Measurements from ENCODE around the gene ADCYAP1R1.

Gene ADCYAP1R1

GRCh38 chr7:31107106-31108090 lies 55.3 kb downstream of the ADCYAP1R1 start:
- Mint-ChIP-seq H3K27ac (no peak overlapping the region), H3K4me3 (no peak overlapping the region), H3K36me3 (ENCODE audit: low read depth) (no peaks in the 10 kb centered on the region), H3K4me1 (no peaks in the 10 kb centered on the region), H3K27me3 (ENCODE audit: low read depth, poor library complexity) (peaks cover 38% of the 10 kb centered on the region), H3K9me3 (no peaks in the 10 kb centered on the region)
- TF ChIP-seq, protein P1, sequence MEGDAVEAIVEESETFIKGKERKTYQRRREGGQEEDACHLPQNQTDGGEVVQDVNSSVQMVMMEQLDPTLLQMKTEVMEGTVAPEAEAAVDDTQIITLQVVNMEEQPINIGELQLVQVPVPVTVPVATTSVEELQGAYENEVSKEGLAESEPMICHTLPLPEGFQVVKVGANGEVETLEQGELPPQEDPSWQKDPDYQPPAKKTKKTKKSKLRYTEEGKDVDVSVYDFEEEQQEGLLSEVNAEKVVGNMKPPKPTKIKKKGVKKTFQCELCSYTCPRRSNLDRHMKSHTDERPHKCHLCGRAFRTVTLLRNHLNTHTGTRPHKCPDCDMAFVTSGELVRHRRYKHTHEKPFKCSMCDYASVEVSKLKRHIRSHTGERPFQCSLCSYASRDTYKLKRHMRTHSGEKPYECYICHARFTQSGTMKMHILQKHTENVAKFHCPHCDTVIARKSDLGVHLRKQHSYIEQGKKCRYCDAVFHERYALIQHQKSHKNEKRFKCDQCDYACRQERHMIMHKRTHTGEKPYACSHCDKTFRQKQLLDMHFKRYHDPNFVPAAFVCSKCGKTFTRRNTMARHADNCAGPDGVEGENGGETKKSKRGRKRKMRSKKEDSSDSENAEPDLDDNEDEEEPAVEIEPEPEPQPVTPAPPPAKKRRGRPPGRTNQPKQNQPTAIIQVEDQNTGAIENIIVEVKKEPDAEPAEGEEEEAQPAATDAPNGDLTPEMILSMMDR (IDR thresholded peaks at IDR 0.05) = no peak
- DNase-seq = no peak

DNA sequence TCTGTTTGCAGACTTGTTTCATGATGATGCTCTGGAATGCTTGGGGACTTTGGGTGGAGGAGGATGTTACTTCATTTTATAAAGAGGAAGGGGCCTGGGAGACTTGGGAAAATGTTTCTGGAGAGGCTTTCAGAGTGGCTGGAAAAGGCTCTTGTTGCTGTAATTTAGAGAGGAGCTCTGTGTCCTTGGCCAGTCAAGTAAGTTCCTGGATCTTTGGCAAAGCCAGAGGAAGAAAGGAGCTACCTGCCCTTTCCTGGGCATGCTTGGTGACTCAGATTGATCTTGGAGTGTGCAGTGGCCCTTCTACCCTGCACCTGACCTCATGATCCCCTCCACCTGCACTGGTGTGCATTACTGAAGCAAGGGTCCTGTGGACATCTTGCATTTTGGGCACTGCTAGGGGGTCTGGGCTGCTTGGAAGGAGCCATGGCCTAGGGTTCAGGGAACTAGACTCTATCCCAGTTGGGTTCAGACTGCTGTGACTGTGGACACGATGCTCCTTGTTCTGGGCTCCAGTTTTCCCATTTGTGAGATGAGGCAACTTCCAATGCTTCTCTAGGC lies 56.1 kb downstream of the ADCYAP1R1 start:
- no peaks in the 10 kb centered on the region for H3K4me1 Mint-ChIP-seq
- H3K36me3 Mint-ChIP-seq (ENCODE audit: low read depth) = no peaks in the 10 kb centered on the region
- TF ChIP-seq, protein P1 (IDR thresholded peaks at IDR 0.05) = no peak
- DNase-seq = no peak
- H3K27me3 Mint-ChIP-seq (ENCODE audit: low read depth, poor library complexity) = peaks cover 46% of the 10 kb centered on the region
- H3K27ac Mint-ChIP-seq = no peak overlapping the region
- no peaks in the 10 kb centered on the region for H3K9me3 Mint-ChIP-seq
- H3K4me3 Mint-ChIP-seq = no peak overlapping the region

DNA sequence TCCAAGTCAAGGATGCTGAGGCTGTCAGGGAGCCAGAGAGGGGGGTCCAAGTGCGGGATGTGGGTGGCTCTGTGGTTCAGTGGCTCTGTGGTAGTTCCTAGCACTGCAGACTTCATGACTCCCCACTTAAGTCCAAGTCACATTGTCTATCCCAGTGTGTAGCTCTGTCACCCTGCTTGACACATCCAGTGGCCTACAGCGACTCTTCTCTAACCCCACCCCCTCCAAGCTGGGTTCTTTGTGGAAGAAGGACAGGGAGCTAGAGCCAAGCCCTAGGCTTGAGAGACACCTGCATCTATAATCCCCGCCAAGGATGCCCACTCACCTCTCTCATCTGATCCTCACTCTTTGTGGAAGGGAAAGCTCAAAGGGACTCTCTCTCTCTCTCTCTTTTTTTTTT lies 57.6 kb downstream of the ADCYAP1R1 start:
- TF ChIP-seq, protein P1 (IDR thresholded peaks at IDR 0.05) = no peak
- no peak overlapping the region for H3K27ac Mint-ChIP-seq
- H3K27me3 Mint-ChIP-seq (ENCODE audit: low read depth, poor library complexity) = peaks cover 48% of the 10 kb centered on the region
- H3K36me3 Mint-ChIP-seq (ENCODE audit: low read depth) = no peaks in the 10 kb centered on the region
- no peaks in the 10 kb centered on the region for H3K4me1 Mint-ChIP-seq
- no peaks in the 10 kb centered on the region for H3K9me3 Mint-ChIP-seq
- H3K4me3 Mint-ChIP-seq = no peak overlapping the region
- DNase-seq = no peak

GRCh38 chr7:31110331-31111108 lies 58.4 kb downstream of the ADCYAP1R1 start:
- no peaks in the 10 kb centered on the region for H3K4me1 Mint-ChIP-seq
- no peaks in the 10 kb centered on the region for H3K9me3 Mint-ChIP-seq
- no peaks in the 10 kb centered on the region for H3K36me3 Mint-ChIP-seq (ENCODE audit: low read depth)
- H3K4me3 Mint-ChIP-seq = no peak overlapping the region
- H3K27me3 Mint-ChIP-seq (ENCODE audit: low read depth, poor library complexity) = peaks cover 44% of the 10 kb centered on the region
- no peak overlapping the region for H3K27ac Mint-ChIP-seq
- DNase-seq = no peak
- TF ChIP-seq, protein P1 (IDR thresholded peaks at IDR 0.05) = no peak

- Mint-ChIP-seq H3K27me3 (ENCODE audit: low read depth, poor library complexity) (peaks cover 44% of the 10 kb centered on the region), H3K27ac (no peak overlapping the region), H3K36me3 (ENCODE audit: low read depth) (no peaks in the 10 kb centered on the region), H3K4me1 (no peaks in the 10 kb centered on the region), H3K9me3 (no peaks in the 10 kb centered on the region), H3K4me3 (no peak overlapping the region)
- DNase-seq = no peak
- TF ChIP-seq, protein P1 (IDR thresholded peaks at IDR 0.05) = no peak
Measured at GRCh38 chr7:31111109-31111451, 59.0 kb downstream of the ADCYAP1R1 start.

Measured in nephron progenitor cell (in vitro differentiated cells).